Activated naive CD4-positive, alpha-beta T cell treated with anti-CD3 and anti-CD28 coated beads, Interleukin-2, amount 10 ng/mL, durations not matched to agents 7 days and 5 days (primary cell): ENCODE measurements around the gene MYPN.

Experiments
- CTCF ChIA-PET: fragments of 350-600 bp; sonication (Branson Sonifier 250); formaldehyde crosslinking; loops from one replicate; lab custom pipeline; 2021; ENCODE audit warnings: antibody characterized with exemption; lab: Charles Lee
- DNase-seq: peaks from one replicate; pipeline ENCODE4 v3.0.0-alpha.2; 2020
- H3K27ac Mint-ChIP-seq: one replicate; pipeline ENCODE4 v1.8.0; 2021; ENCODE audit warnings: mild to moderate bottlenecking, moderate library complexity, mixed read lengths
- H3K27me3 Mint-ChIP-seq: one replicate; pipeline ENCODE4 v1.8.0; 2021; ENCODE audit warnings: mild to moderate bottlenecking, mixed read lengths
- H3K36me3 Mint-ChIP-seq: one replicate; pipeline ENCODE4 v1.8.0; 2021; ENCODE audit warnings: mixed read lengths
- H3K4me1 Mint-ChIP-seq: one replicate; pipeline ENCODE4 v1.8.0; 2021; ENCODE audit warnings: mixed read lengths
- H3K4me3 Mint-ChIP-seq: one replicate; pipeline ENCODE4 v1.8.0; 2021; ENCODE audit warnings: mild to moderate bottlenecking, moderate library complexity, mixed read lengths
- H3K9me3 Mint-ChIP-seq: one replicate; pipeline ENCODE4 v1.8.0; 2021; ENCODE audit warnings: mixed read lengths

The MYPN gene

DNA sequence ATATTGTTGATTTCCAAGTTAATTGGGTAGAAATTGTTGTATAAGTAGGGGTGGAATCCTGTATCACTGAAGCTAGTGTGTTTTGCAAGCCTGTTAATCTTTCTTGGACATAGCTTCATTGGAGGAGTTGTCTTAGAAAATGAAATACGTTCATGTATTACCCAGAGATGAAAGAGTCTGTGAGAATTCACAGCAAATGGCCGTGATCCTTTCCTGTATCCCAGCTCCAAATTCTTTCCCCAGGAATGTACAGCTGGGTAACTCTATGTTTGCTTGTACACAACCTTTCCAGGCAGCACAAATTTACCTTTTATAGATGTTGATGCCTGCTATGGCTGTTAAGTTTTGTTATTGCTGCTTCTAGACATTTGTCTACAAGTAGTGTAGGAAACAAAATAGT is 18.7 kb downstream of the MYPN start:
- H3K27ac Mint-ChIP-seq = no peak overlapping the region
- no peaks in the 10 kb centered on the region for H3K9me3 Mint-ChIP-seq
- CTCF ChIA-PET = no interaction called here
- no peaks in the 10 kb centered on the region for H3K4me1 Mint-ChIP-seq
- no peak for DNase-seq
- H3K27me3 Mint-ChIP-seq = peaks cover 17% of the 10 kb centered on the region
- H3K36me3 Mint-ChIP-seq = no peaks in the 10 kb centered on the region
- no peak overlapping the region for H3K4me3 Mint-ChIP-seq

DNA sequence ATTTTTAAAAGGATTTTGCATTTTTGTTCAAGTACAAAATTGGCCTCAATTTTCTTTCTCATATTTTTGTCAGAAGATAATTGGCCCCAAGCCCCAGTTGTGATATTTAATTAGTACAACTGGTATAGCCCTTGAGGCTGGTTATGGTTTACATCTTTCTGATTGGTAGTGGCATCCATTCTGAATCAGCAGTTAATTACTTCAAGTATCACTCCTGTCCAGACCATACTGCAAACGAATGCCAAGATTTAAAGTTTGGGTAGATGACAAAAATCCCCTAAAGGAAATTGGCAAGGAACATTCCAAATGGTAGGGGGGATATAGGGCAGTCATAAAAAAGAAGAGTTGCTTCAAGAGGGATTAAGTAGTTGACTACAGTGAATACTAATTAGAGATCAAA is 23.1 kb downstream of the MYPN start:
- no peaks in the 10 kb centered on the region for H3K9me3 Mint-ChIP-seq
- no peak for DNase-seq
- CTCF ChIA-PET = no interaction called here
- H3K27ac Mint-ChIP-seq = no peak overlapping the region
- no peaks in the 10 kb centered on the region for H3K4me1 Mint-ChIP-seq
- H3K4me3 Mint-ChIP-seq = no peak overlapping the region
- H3K36me3 Mint-ChIP-seq = no peaks in the 10 kb centered on the region
- peaks cover 10% of the 10 kb centered on the region for H3K27me3 Mint-ChIP-seq

DNA sequence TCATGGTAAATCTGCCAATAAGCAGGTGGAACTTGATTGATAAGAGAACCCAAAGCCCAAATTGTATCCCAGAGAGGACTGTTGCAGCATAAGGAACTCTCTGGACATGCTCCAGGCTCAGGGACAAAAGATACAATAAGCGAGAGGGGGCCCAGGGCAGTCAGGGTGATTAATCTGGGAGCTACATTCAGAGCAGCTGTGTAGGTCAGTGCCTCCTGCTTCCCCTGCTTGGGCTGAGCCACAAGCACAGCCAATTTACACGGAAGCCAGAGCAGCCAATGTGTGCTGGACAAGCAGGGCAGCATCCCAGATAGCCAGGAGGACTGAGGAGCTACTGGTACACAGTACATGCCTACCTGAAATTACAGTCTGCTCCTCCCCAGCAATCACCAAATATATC is 24.2 kb downstream of the MYPN start:
- CTCF ChIA-PET = no interaction called here
- H3K9me3 Mint-ChIP-seq = no peaks in the 10 kb centered on the region
- no peaks in the 10 kb centered on the region for H3K36me3 Mint-ChIP-seq
- H3K4me1 Mint-ChIP-seq = no peaks in the 10 kb centered on the region
- H3K27me3 Mint-ChIP-seq = peaks cover 10% of the 10 kb centered on the region
- no peak for DNase-seq
- no peak overlapping the region for H3K27ac Mint-ChIP-seq
- no peak overlapping the region for H3K4me3 Mint-ChIP-seq

DNA sequence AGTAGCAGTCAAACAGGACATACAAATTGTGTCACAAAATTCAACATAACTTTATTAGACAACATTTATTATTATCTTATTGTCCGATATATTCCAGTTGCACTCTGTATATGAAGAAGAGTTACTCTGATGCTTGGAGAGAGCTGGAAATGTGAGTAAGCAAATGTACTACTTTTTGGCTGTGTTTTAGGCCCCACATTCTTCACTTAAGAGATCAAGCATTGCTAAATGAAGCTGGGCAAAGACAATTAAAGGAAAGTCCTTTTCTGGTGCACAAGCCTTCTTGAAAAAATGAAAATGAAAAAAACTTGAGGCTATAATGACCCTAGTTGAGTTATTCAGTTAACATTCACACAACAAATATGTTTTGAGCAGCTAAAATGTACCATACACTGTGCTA is 26.1 kb downstream of the MYPN start:
- CTCF ChIA-PET = no interaction called here

DNA sequence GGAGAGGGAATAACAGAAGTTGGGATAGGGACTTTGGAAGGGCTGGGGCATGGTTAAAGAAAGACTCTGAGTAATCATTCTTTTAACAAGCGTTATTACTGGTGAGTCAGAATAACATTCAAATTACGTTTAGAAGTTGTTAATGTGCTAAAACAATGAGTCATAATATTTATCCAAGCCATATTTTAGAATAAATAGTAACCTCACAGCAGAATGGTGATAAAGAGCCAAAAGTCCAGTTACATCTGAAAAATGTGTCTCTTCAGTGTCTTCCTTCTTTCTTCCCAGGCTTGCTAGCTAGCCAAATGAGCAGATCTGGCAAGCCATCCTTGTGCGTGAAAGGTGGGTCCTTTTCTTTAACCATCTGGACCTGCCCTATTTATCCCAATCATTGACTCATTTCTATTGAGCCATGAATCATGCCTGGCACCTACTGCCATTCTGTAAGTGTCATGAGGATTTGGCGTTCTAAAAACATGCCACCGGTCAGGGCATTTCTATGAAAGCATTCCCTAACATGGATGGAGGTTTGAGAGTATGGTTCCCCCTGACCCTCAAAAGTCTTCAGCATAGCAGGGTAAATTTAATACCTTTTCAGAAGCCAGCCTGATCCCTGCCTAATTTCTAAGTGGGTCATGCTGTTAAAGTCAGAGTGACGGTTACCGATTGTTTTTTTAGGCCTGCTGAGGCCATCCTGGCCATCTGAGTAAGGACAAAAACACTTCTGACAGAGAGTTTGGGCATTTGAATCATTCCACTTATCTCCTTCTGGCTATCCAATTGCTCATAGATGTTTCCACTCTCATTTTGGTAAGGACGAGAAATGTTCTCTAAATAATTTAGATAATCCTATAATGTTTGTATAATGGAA is 26.9 kb downstream of the MYPN start:
- no peaks in the 10 kb centered on the region for H3K4me1 Mint-ChIP-seq
- no peaks in the 10 kb centered on the region for H3K9me3 Mint-ChIP-seq
- H3K27ac Mint-ChIP-seq = no peak overlapping the region
- H3K27me3 Mint-ChIP-seq = peaks cover 9% of the 10 kb centered on the region
- CTCF ChIA-PET = no interaction called here
- no peak overlapping the region for H3K4me3 Mint-ChIP-seq
- no peak for DNase-seq
- no peaks in the 10 kb centered on the region for H3K36me3 Mint-ChIP-seq

More for the DNA sequence above, 26.1 kb downstream of the MYPN start:
- Mint-ChIP-seq H3K36me3 (no peaks in the 10 kb centered on the region), H3K4me1 (no peaks in the 10 kb centered on the region), H3K27ac (no peak overlapping the region), H3K27me3 (peaks cover 12% of the 10 kb centered on the region), H3K4me3 (no peak overlapping the region), H3K9me3 (no peaks in the 10 kb centered on the region)
- DNase-seq = no peak

DNA sequence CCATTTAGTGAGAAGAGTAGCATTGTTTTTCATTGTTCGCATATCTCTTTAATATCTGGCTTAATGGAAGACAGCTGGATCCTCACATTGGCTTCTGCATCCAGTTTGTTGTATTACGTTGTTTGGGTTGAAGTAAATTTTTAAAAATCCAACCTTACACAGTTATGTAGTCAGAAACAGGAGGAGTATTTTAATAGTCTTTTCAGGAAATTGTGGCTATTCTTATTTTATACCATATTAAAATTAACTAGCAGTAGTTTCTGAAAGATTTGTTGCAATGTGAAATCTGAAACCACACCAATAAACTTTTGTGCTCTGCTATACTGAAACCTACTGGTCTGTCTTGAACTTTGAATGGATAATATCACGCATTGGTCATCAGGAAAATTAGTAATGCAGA is 27.9 kb downstream of the MYPN start:
- no peak overlapping the region for H3K27ac Mint-ChIP-seq
- no peaks in the 10 kb centered on the region for H3K36me3 Mint-ChIP-seq
- H3K9me3 Mint-ChIP-seq = no peaks in the 10 kb centered on the region
- peaks cover 5% of the 10 kb centered on the region for H3K27me3 Mint-ChIP-seq
- H3K4me3 Mint-ChIP-seq = no peak overlapping the region
- H3K4me1 Mint-ChIP-seq = no peaks in the 10 kb centered on the region
- DNase-seq = no peak
- CTCF ChIA-PET = no interaction called here

DNA sequence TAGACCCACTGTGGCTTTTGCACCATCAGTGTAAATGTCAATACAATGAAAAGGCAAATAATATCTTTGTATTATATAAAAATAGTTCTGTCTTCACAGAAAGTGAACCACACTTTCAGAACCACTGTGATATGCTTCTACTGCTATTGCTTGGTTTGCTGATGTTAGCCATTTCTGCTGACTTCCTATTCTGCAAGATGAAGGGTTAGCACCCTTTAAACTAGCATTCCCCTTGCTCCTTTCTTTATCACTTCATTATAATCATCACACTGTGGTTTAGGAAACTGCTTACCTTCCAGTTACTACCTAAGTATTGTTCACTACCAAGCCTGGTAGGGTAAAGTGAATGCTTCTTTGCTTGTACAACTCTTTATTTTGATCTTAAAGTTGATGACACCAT is 29.2 kb downstream of the MYPN start:
- Mint-ChIP-seq H3K36me3 (no peaks in the 10 kb centered on the region), H3K9me3 (no peaks in the 10 kb centered on the region), H3K27ac (no peak overlapping the region), H3K4me1 (no peaks in the 10 kb centered on the region), H3K27me3 (peaks cover 5% of the 10 kb centered on the region), H3K4me3 (no peak overlapping the region)
- CTCF ChIA-PET = no interaction called here
- no peak for DNase-seq

DNA sequence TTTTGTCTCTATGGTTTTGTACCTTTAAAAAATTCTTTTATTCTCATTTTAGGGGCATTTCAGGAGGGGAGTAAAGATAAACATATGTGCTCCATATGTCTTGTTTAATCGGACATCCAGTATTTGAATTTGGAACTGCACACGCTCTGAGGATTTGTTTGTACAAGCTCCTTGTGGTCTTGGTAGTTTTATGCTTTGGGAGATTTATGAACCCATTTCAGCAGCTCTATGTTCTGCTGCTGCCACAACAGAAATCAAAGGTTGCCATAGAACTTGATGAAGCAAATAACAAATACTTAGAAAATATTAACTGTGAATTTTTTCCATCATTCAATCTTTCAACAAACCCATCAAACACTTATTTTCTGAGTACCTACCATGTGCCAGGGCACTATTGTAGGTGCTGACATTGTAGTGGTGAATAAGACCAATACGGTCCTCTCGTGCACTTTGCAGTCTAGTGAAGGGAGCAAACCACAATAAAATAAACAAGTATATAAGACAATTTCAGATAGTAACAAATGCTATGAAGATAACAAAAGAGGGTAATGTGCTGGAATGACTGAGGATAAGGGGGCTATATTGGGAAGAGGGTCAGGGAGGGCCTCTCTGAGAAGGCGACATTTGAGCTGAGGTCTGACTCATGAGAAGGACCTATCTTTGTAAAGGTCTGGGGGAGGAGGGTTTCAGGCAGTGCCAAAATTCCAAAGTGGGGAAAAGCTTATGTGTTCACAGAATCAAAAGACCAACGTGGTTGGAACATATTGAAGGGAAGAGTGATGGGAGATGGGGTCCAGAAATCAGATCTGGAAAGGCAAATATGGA is 30.4 kb downstream of the MYPN start:
- DNase-seq = no peak
- Mint-ChIP-seq H3K27me3 (peaks cover 5% of the 10 kb centered on the region), H3K36me3 (no peaks in the 10 kb centered on the region), H3K27ac (no peak overlapping the region), H3K4me1 (no peaks in the 10 kb centered on the region), H3K9me3 (no peaks in the 10 kb centered on the region), H3K4me3 (no peak overlapping the region)
- CTCF ChIA-PET = no interaction called here

DNA sequence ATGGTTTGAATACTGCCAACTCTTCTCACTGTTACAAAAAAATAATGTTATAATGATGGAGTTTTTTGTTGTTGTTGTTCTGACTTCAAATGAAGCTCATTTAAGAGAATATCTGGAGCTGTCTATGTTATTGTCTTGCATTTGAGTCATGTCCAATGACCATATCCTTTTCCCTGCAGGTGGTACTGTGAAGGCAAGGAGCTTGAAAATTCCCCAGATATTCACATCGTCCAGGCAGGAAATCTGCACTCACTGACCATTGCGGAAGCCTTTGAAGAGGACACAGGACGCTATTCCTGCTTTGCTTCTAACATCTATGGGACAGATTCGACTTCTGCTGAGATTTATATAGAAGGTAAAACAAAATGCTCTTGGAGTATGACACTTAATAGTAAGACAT is 33.5 kb downstream of the MYPN start:
- no peak overlapping the region for H3K27ac Mint-ChIP-seq
- H3K4me1 Mint-ChIP-seq = no peaks in the 10 kb centered on the region
- no peaks in the 10 kb centered on the region for H3K36me3 Mint-ChIP-seq
- H3K4me3 Mint-ChIP-seq = no peak overlapping the region
- CTCF ChIA-PET = no interaction called here
- H3K9me3 Mint-ChIP-seq = no peaks in the 10 kb centered on the region
- H3K27me3 Mint-ChIP-seq = peaks cover 5% of the 10 kb centered on the region
- no peak for DNase-seq

DNA sequence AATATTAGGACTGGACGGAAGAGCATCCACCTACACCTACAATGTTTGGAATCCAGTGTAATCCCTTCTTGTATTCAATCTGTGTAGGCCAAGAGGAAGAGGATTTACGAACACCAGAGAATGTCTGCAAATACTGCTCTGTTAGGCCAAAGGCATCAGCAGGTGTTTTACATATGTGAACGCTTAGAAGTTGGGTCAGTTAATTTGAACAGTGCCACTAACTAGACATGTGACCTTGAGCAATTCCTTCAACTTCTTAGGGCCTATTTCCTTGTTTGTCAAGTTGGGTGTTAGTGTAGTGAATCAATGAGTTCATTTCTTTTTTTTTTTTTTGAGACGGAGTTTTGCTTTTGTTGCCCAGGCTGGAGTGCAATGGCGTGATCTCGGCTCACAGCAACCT is 35.4 kb downstream of the MYPN start:
- Mint-ChIP-seq H3K27ac (no peak overlapping the region), H3K4me1 (no peaks in the 10 kb centered on the region), H3K27me3 (peaks cover 4% of the 10 kb centered on the region), H3K36me3 (no peaks in the 10 kb centered on the region), H3K9me3 (no peaks in the 10 kb centered on the region), H3K4me3 (no peak overlapping the region)
- no peak for DNase-seq
- CTCF ChIA-PET = no interaction called here

DNA sequence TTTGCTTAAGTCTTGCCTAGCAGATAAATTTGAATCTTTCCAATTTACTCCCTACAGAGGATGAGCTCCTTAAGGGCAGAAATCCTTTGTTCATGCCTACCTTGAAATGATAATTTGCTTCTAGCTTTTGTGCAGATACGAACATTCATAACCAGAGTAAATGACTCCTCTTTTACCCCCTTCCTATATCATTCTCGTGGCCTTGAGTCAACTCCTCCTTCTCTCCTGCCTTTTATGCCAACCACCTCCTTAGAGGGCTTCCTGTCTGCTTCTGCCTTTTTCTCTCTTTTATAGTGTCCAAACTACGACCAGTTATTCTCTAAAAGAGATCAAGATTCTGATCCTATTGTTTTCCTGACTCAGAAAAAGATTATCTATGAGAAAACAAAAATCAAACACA is 36.4 kb downstream of the MYPN start:
- DNase-seq = no peak
- Mint-ChIP-seq H3K27me3 (peaks cover 4% of the 10 kb centered on the region), H3K36me3 (no peaks in the 10 kb centered on the region), H3K9me3 (no peaks in the 10 kb centered on the region), H3K4me3 (no peak overlapping the region), H3K4me1 (no peaks in the 10 kb centered on the region), H3K27ac (no peak overlapping the region)
- CTCF ChIA-PET = interaction anchor here (1.1 kb wide), 1 partner anchor 11 kb away, joined by 4 read pairs; no protein-coding TSS in a partner anchor

DNA sequence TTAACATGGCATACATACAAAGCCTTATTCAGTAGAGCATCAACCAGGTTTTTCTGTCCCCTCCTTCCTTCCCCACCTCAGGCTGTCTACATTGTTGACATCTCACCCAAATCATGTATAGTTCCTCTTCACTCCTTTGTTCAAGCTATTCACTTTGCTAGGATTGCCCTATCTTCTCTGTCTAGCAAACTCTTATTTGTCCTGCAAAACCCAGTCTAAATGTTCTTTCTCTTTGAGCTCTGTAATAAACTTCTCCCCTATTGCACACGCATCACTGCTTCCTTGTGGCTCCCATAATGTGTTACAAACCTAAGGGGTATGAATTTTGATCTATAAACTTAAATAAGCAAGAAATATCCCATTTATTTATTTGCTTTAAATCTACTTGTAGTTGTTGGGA is 36.8 kb downstream of the MYPN start:
- H3K36me3 Mint-ChIP-seq = no peaks in the 10 kb centered on the region
- H3K4me1 Mint-ChIP-seq = no peaks in the 10 kb centered on the region
- H3K27me3 Mint-ChIP-seq = peaks cover 4% of the 10 kb centered on the region
- CTCF ChIA-PET = interaction anchor here (1.1 kb wide), 1 partner anchor 11 kb away, joined by 4 read pairs; no protein-coding TSS in a partner anchor
- H3K27ac Mint-ChIP-seq = no peak overlapping the region
- H3K4me3 Mint-ChIP-seq = no peak overlapping the region
- H3K9me3 Mint-ChIP-seq = no peaks in the 10 kb centered on the region
- no peak for DNase-seq

DNA sequence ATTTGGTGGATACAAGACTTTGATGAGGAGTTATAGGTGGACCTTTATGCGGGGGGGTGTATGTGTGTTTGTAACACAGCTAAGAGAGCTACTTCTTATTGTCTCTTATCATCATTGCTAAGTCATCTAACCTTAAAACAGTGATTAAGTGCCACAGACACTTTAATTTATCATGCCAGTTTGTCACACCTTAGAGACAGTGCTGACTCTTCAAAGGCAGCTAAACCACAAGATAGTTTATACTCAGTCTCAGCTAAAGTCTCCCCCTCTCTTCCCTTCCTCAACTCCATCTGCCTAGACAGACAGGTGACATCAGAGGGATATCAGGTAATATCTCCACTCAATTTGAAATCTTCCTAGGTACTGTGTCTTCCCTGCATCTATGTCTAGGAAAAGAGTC is 42.2 kb downstream of the MYPN start:
- Mint-ChIP-seq H3K4me3 (no peak overlapping the region), H3K27me3 (peaks cover 4% of the 10 kb centered on the region), H3K9me3 (no peaks in the 10 kb centered on the region), H3K27ac (no peak overlapping the region), H3K36me3 (no peaks in the 10 kb centered on the region), H3K4me1 (no peaks in the 10 kb centered on the region)
- DNase-seq = no peak
- CTCF ChIA-PET = interaction anchor here (1.0 to 1.5 kb wide), 4 partner anchors 11 to 485 kb away, joined by 3 to 4 read pairs (median 3); no protein-coding TSS in a partner anchor

DNA sequence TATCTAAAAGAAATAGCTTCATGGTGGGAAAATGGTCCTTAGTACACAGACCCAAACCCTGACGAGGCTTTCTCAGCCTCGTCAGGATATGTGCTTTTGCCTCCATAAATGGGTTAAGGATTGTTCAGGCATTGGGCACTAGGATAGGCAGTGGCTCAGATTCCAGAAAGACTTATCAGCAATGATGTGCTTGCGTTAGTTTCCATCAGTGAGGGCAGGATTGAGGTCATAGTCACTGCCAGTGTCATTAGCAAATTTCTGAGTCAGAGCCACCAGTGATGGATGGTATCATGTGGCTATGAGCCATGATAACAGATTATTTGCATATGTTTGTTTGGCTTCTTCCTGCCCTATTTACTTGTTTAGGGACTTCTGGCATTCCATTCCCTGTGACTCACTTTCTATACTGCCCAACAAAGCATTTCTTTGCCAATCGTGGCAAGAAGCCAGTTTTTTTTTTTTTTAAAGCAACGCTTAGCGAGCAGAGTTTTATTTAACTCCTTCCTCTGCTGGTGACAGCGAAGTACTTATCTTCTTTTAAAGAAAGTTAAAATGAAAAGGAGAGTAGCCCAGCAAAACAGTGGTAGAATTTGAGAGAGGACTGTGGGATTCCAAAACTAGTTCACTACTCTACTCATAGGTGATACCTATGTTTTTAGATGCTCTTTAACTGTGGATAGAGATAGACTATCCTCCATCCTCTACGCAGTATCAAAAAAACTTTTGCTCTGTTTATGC is 44.4 kb downstream of the MYPN start:
- H3K4me3 Mint-ChIP-seq = no peak overlapping the region
- H3K27ac Mint-ChIP-seq = no peak overlapping the region
- no peaks in the 10 kb centered on the region for H3K27me3 Mint-ChIP-seq
- H3K4me1 Mint-ChIP-seq = no peaks in the 10 kb centered on the region
- H3K9me3 Mint-ChIP-seq = no peaks in the 10 kb centered on the region
- CTCF ChIA-PET = interaction anchor here (0.6 to 7.1 kb wide), 7 partner anchors 139 to 373 kb away, joined by 3 to 76 read pairs (median 5); no protein-coding TSS in a partner anchor
- H3K36me3 Mint-ChIP-seq = no peaks in the 10 kb centered on the region
- no peak for DNase-seq
